A673 (cell line): ENCODE data around the gene TEX12.

Experiments
- EZH2 ChIP-seq: fragments of 200-600 bp; sonication (generic); IDR thresholded peaks from 2 replicates; pipeline ENCODE4 v1.6.1; 2017; ENCODE audit warnings: borderline replicate concordance, low read depth, mild to moderate bottlenecking, mixed read lengths, antibody characterized with exemption, low read length; ENCODE audit not compliant: poor library complexity, severe bottlenecking
- TF ChIP-seq, protein P1 (sequence below): fragments of 300-800, 200-600 bp; sonication (generic); conservative IDR thresholded peaks from 2 replicates; pipeline ENCODE4 v1.5.1; 2017; ENCODE audit warnings: low read depth, mild to moderate bottlenecking, antibody characterized with exemption, low read length, moderate library complexity, mixed read lengths

DNA sequence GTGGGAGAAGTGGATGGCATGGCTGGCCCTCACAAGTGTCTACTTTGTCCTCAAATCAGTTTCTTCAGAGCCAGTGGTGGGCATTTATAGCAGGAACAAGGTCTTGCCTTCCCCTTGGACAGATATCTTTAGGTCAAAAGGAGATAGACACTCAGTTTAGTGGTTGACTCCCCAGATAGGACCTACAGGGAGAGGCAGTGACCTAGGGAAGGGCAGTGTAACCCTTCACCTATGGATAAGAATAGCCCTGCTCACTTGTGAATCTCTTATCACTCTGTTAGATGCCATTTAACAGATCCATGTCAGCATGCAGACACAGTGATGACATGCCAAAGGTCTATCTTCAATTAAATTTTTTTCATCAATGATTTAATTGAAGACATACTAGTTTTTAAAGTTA lies 19.1 kb downstream of the TEX12 start:
- TF ChIP-seq, protein P1, sequence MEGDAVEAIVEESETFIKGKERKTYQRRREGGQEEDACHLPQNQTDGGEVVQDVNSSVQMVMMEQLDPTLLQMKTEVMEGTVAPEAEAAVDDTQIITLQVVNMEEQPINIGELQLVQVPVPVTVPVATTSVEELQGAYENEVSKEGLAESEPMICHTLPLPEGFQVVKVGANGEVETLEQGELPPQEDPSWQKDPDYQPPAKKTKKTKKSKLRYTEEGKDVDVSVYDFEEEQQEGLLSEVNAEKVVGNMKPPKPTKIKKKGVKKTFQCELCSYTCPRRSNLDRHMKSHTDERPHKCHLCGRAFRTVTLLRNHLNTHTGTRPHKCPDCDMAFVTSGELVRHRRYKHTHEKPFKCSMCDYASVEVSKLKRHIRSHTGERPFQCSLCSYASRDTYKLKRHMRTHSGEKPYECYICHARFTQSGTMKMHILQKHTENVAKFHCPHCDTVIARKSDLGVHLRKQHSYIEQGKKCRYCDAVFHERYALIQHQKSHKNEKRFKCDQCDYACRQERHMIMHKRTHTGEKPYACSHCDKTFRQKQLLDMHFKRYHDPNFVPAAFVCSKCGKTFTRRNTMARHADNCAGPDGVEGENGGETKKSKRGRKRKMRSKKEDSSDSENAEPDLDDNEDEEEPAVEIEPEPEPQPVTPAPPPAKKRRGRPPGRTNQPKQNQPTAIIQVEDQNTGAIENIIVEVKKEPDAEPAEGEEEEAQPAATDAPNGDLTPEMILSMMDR = no peak
- no peak for TF ChIP-seq EZH2
